ENCODE data around the gene RCHY1. TPM values are rescaled to one million over a fixed set of nuclear protein-coding genes. Genes with fewer than 3 reads are reported as not detected.

The RCHY1 gene
- total and polyA plus RNA-seq, 2 experiments from 2014 or later, result 42.9 to 46.5 TPM

GRCh38 chr4:75477201-75477600 is 37.0 kb downstream of the RCHY1 start (continued):
- no peak for TF ChIP-seq ZNF462 (CRISPR knock-in tag; IDR thresholded peaks at IDR 0.05)

GRCh38 chr4:75470738-75471137 is 43.5 kb downstream of the RCHY1 start:
- DNase-seq (ENCODE audit: low spot score) (no peak), ATAC-seq (no peak)
- Mint-ChIP-seq H3K36me3 (ENCODE audit: low read depth) (no peaks in the 10 kb centered on the region), H3K27me3 (ENCODE audit: insufficient read depth, low read depth, poor library complexity) (no peaks in the 10 kb centered on the region), H3K4me3 (no peak overlapping the region), H3K27ac (no peak overlapping the region), H3K4me1 (no peaks in the 10 kb centered on the region), H3K9me3 (no peaks in the 10 kb centered on the region)
- Histone ChIP-seq H3F3A (replicated peaks; ENCODE audit: low read depth) (no peaks in the 10 kb centered on the region), H3K4me1 (ENCODE audit: insufficient read depth) (no peaks in the 10 kb centered on the region), H3K4me3 (no peak overlapping the region), H3K79me2 (replicated peaks; ENCODE audit: insufficient read depth) (no peaks in the 10 kb centered on the region), H3K27ac (ENCODE audit: low read depth) (no peak overlapping the region), H3K27me3 (ENCODE audit: insufficient read depth) (no peaks in the 10 kb centered on the region), H4K20me1 (replicated peaks; ENCODE audit: insufficient read depth) (no peaks in the 10 kb centered on the region), H3K4me2 (no peak overlapping the region), H3K36me3 (ENCODE audit: insufficient read depth) (no peaks in the 10 kb centered on the region), H2AFZ (no peak overlapping the region), H3K9me2 (ENCODE audit: insufficient read depth) (no peaks in the 10 kb centered on the region)
- TF ChIP-seq REST (IDR thresholded peaks at IDR 0.05; ENCODE audit: unreplicated experiment) (no peak), EZH2 (IDR thresholded peaks at IDR 0.05; ENCODE audit: low read depth, unreplicated experiment) (no peak), CTCF (conservative IDR thresholded peaks at IDR 0.05; ENCODE audit: low read depth in 2 of 2) (no peak), ZNF114 (CRISPR knock-in tag; IDR thresholded peaks at IDR 0.05) (no peak), CREB1 (CRISPR knock-in tag; IDR thresholded peaks at IDR 0.05; ENCODE audit: low read depth) (no peak), JUNB (IDR thresholded peaks at IDR 0.05; ENCODE audit: unreplicated experiment) (no peak), POLR2AphosphoS5 (IDR thresholded peaks at IDR 0.05; ENCODE audit: low read depth) (no peak), NANOG (IDR thresholded peaks at IDR 0.05; ENCODE audit: borderline replicate concordance) (no peak), ETS1 (IDR thresholded peaks at IDR 0.05) (no peak), EZH2phosphoT487 (IDR thresholded peaks at IDR 0.05; ENCODE audit: unreplicated experiment) (no peak)
